HepG2 (cell line): ENCODE data around the gene CD44.

Source experiments
- ATRX ChIP-seq: sonication (generic); formaldehyde crosslinking; IDR thresholded peaks from 2 replicates; pipeline ENCODE4 v1.4.0; 2020; ENCODE audit warnings: missing genetic modification reagents, borderline replicate concordance
- BHLHE40 ChIP-seq: IDR thresholded peaks from 2 replicates; pipeline ENCODE4 v1.6.1; 2011; ENCODE audit warnings: low read length, improper control_type of control experiment
- BRCA1 ChIP-seq: sonication (generic); formaldehyde crosslinking; IDR thresholded peaks from 2 replicates; pipeline ENCODE4 v1.4.0; 2020; ENCODE audit warnings: missing genetic modification reagents
- CHD2 ChIP-seq: IDR thresholded peaks from 2 replicates; pipeline ENCODE4 v1.6.1; 2011; ENCODE audit warnings: low read depth, low read length, improper control_type of control experiment
- MBNL3 ChIP-seq: fragments of 250-450 bp; sonication (Bioruptor Pico); conservative IDR thresholded peaks from 2 replicates; pipeline ENCODE4 v1.8.0; 2022; ENCODE audit warnings: mild to moderate bottlenecking, inconsistent platforms
- NR2C2 ChIP-seq: sonication (generic); formaldehyde crosslinking; IDR thresholded peaks from 2 replicates; pipeline ENCODE4 v1.4.0; 2020; ENCODE audit warnings: missing genetic modification reagents, mild to moderate bottlenecking, moderate library complexity, borderline replicate concordance
- TBP ChIP-seq: sonication (generic); formaldehyde crosslinking; IDR thresholded peaks from 2 replicates; pipeline ENCODE4 v1.5.0; 2020; ENCODE audit warnings: missing genetic modification reagents
- TF ChIP-seq, protein P1 (sequence below): sonication (generic); formaldehyde crosslinking; IDR thresholded peaks from 2 replicates; pipeline ENCODE4 v1.5.0; 2020; ENCODE audit warnings: mild to moderate bottlenecking, missing genetic modification reagents, moderate library complexity
- TF ChIP-seq, protein P2 (sequence below): sonication (generic); formaldehyde crosslinking; conservative IDR thresholded peaks from 2 replicates; pipeline ENCODE4 v1.5.0; 2020; ENCODE audit warnings: missing genetic modification reagents

GRCh38 chr11:35206616-35207015 is 67.6 kb downstream of the CD44 start:
- TF ChIP-seq BHLHE40, result no peak
- TF ChIP-seq TBP (CRISPR knock-in tag), result no peak
- no peak for TF ChIP-seq NR2C2 (CRISPR knock-in tag)
- TF ChIP-seq, protein P1, sequence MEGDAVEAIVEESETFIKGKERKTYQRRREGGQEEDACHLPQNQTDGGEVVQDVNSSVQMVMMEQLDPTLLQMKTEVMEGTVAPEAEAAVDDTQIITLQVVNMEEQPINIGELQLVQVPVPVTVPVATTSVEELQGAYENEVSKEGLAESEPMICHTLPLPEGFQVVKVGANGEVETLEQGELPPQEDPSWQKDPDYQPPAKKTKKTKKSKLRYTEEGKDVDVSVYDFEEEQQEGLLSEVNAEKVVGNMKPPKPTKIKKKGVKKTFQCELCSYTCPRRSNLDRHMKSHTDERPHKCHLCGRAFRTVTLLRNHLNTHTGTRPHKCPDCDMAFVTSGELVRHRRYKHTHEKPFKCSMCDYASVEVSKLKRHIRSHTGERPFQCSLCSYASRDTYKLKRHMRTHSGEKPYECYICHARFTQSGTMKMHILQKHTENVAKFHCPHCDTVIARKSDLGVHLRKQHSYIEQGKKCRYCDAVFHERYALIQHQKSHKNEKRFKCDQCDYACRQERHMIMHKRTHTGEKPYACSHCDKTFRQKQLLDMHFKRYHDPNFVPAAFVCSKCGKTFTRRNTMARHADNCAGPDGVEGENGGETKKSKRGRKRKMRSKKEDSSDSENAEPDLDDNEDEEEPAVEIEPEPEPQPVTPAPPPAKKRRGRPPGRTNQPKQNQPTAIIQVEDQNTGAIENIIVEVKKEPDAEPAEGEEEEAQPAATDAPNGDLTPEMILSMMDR (CRISPR knock-in tag), result no peak
- no peak for TF ChIP-seq ATRX
- no peak for TF ChIP-seq MBNL3 (CRISPR knock-in tag)
- TF ChIP-seq CHD2, result no peak
- TF ChIP-seq, protein P2, sequence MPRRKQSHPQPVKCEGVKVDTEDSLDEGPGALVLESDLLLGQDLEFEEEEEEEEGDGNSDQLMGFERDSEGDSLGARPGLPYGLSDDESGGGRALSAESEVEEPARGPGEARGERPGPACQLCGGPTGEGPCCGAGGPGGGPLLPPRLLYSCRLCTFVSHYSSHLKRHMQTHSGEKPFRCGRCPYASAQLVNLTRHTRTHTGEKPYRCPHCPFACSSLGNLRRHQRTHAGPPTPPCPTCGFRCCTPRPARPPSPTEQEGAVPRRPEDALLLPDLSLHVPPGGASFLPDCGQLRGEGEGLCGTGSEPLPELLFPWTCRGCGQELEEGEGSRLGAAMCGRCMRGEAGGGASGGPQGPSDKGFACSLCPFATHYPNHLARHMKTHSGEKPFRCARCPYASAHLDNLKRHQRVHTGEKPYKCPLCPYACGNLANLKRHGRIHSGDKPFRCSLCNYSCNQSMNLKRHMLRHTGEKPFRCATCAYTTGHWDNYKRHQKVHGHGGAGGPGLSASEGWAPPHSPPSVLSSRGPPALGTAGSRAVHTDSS (CRISPR knock-in tag), result no peak
- TF ChIP-seq BRCA1, result no peak
